Stomach smooth muscle (tissue), 2 donors: ENCODE data around the gene BARHL1.
A peak's percentile ranks its signal among the peaks of the same experiment; 100 is the strongest.

Source experiments
- H3K27ac ChIP-seq: one replicate; pipeline ENCODE4 v1.7.0; 2013; ENCODE audit warnings: mild to moderate bottlenecking, low read length, inconsistent platforms
- H3K27me3 ChIP-seq, 2 donors: one replicate each; pipeline ENCODE4 v1.7.0; 2013; ENCODE audit warnings: low read length in 2 of 2; ENCODE audit not compliant: insufficient read depth in 2 of 2, control insufficient read depth in 1 of 2
- H3K36me3 ChIP-seq, 2 donors: one replicate each; pipeline ENCODE4 v1.7.0; 2013; ENCODE audit warnings: low read length in 2 of 2; ENCODE audit not compliant: control insufficient read depth in 2 of 2, insufficient read depth in 2 of 2
- H3K4me1 ChIP-seq: one replicate; pipeline ENCODE4 v1.7.0; 2013; ENCODE audit warnings: low read length; ENCODE audit not compliant: control insufficient read depth, insufficient read depth
- H3K4me3 ChIP-seq, 2 donors: one replicate each; pipeline ENCODE4 v1.7.0; 2013; ENCODE audit warnings: low read length in 2 of 2
- H3K9ac ChIP-seq, 2 donors: one replicate each; pipeline ENCODE4 v1.7.0; 2013; ENCODE audit warnings: low read length in 2 of 2, mild to moderate bottlenecking in 1 of 2
- H3K9me3 ChIP-seq, 2 donors: one replicate each; pipeline ENCODE4 v1.7.0; 2013; ENCODE audit warnings: low read length in 2 of 2; ENCODE audit not compliant: control insufficient read depth in 2 of 2
- donor health status: healthy.
- donor health status: Pancreatic carcinoma.

The BARHL1 gene

DNA sequence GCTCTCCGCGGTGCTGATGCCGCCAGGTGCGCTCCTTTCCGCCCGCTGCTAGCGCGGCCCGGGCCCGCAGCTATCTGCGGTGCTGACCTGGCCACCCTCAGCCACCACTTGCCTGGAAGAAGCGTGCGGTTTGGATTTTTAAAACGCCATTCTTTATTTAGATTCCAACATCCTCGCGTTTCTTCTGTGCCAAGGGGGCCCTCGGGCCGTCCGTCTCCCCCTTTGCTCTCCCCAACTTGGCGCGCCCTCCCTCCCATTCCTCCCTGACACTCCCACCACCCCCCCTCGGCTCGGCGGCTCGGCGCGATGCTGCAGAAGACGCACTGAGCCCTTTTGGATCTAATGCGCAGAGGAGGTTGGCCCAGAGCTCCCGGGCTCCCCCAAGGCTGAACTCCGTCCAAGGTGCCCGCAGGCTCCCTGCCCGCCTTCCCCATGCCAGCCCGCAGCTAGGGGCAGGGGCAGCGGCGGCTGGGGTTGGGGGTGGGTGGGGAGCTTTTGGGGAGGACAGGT lies at the start of gene BARHL1:
Gene BARHL1 (plus strand): TSS at position 331 of the 510 bp plus-strand sequence. CDS start 192 bp downstream, outside the sequence.
- Histone ChIP-seq H3K27ac (no peak within 1 kb of the TSS), H3K36me3 (no peaks in the 10 kb centered on the region), H3K9me3 (no peaks in the 10 kb centered on the region), H3K4me3 (peak within 1 kb of the TSS; percentile 51 to 66), H3K9ac (no peak within 1 kb of the TSS), H3K4me1 (peaks cover 8% of the 10 kb centered on the region), H3K27me3 (peaks cover 78 to 95% of the 10 kb centered on the region in 2 donors)

DNA sequence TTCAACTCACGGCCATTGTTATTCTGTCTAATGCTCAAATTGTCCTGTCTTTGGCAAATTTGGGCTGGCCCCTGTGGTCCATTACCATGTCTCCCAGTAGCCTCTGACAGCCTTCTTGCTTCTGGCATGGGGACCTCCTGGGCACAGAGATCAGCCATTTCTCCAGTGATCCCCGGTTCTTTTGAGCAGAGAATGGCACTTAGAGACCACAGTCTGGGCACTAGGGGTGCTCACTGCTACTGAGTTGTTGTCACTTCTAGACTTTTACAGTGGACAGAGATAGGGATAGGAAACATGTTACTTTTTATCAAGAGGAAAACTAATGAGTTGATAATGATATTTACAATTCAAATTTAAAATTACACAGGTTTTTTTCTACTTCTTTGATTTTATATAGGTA lies 47.6 kb upstream of the BARHL1 start:
- Histone ChIP-seq H3K27me3 (peaks cover 2 to 4% of the 10 kb centered on the region in 2 donors), H3K4me1 (no peaks in the 10 kb centered on the region), H3K27ac (no peak overlapping the region), H3K9ac (no peak overlapping the region), H3K4me3 (no peak overlapping the region), H3K36me3 (no peaks in the 10 kb centered on the region), H3K9me3 (peaks cover 0 to 5% of the 10 kb centered on the region in 2 donors)

DNA sequence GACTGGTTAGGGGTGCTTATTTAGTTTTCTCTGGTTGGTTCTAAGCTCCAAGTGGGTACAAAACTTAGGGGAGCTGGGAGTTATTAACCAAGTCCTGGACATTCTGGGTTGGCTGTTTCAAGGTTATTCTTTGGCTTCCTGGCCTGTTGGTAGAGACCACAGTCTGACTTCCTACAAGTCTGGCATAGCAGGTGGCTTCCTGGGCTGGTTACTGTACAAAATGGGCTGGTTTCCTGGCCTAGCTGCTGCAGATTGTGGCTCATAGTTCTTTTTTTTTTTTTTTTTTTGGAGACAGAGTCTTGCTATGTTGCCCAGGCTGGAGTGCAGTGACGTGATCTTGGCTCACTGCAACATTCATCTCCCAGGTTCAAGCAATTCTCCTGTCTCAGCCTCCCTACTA lies 46.3 kb upstream of the BARHL1 start:
- peaks cover 2 to 4% of the 10 kb centered on the region in 2 donors for H3K27me3 ChIP-seq
- peaks cover 0 to 5% of the 10 kb centered on the region in 2 donors for H3K9me3 ChIP-seq
- no peak overlapping the region for H3K9ac ChIP-seq
- H3K27ac ChIP-seq, result no peak overlapping the region
- no peak overlapping the region for H3K4me3 ChIP-seq
- no peaks in the 10 kb centered on the region for H3K36me3 ChIP-seq
- H3K4me1 ChIP-seq, result no peaks in the 10 kb centered on the region

DNA sequence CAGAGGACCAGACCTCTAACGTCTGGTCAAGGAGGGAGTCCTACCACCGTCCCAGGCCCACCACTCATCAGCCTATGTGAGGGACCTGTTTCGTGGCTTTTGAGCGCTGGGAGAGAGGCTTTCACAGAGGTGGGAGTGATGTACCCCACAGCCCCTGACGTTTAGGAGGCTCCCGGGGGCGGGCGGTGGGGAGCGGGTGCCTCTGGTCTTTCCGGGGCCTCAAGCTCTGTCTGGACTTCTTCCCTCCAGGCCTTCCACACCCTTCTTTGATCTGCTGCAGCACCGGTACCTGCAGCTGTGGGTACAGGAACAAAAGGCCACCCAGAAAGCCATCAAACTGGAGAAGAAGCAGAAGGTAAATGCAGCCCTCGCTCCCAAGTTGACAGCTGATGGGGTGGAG lies 45.1 kb upstream of the BARHL1 start:
- Histone ChIP-seq H3K9ac (no peak overlapping the region), H3K27me3 (peaks cover 4% of the 10 kb centered on the region in 2 donors), H3K27ac (no peak overlapping the region), H3K36me3 (no peaks in the 10 kb centered on the region), H3K9me3 (peaks cover 0 to 5% of the 10 kb centered on the region in 2 donors), H3K4me3 (no peak overlapping the region), H3K4me1 (no peaks in the 10 kb centered on the region)

DNA sequence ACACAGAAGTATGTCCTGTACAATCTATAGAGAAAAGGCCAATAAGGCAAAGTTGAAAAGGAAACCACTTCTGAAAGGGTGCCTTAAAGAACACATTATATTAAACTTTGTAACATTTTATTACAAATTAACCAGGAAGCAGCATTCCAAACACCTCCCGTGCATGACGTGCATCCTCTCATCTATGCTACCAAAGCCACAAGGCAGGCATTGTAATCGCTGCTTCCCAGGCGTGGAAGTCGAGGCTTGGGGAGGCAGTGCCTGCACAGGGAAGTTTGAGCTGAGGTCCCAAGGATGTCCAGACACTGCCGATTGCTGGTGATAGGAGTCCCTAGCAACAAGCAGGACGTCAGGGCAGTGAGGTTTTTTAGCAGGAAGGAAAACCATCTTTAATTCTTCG lies 44.3 kb upstream of the BARHL1 start:
- Histone ChIP-seq H3K27ac (no peak overlapping the region), H3K9ac (no peak overlapping the region), H3K27me3 (peaks cover 3 to 4% of the 10 kb centered on the region in 2 donors), H3K4me3 (no peak overlapping the region), H3K9me3 (peaks cover 0 to 5% of the 10 kb centered on the region in 2 donors), H3K4me1 (no peaks in the 10 kb centered on the region), H3K36me3 (no peaks in the 10 kb centered on the region)

DNA sequence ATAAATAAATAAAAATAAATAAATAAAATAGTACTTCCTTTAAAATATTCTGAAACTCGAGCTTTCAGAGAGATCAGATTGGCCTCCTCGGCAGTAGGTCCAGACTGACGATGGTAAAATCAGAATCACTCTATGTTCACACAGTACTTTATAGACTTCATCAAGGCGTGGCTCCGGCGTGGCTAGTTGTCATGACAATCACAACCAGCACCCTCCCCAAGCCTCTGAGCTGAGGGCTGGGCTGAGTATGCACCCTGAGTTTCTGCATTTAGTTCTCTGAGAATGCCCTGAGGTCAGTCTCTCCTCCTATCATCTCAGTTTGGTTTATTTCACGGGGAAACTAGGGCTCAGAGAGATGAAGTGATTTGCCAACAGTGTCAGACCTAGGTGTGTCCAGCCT lies 43.3 kb upstream of the BARHL1 start:
- Histone ChIP-seq H3K27me3 (peaks cover 4 to 5% of the 10 kb centered on the region in 2 donors), H3K4me3 (no peak overlapping the region)

DNA sequence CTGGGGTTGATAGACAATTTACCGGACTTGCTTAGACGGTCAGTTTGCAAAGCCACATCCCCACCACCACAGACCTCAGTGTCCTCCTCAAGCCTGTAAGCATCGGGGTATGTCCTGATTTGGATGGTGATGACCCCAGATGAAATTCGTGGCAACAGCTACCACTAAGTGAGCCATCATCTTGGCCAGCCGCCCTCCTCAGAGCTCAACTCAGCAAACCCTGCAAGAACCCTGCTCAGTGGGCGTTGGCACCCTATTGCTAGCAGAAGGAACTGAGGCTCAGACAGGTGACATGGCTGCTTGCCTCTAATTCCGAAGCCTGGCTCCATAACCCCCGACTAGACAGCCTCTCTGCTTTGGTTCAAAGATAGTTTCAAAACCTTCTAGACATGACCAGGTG lies 41.4 kb upstream of the BARHL1 start:
- Histone ChIP-seq H3K9me3 (no peaks in the 10 kb centered on the region), H3K27me3 (peaks cover 4 to 11% of the 10 kb centered on the region in 2 donors), H3K4me1 (peaks cover 7% of the 10 kb centered on the region), H3K9ac (no peak overlapping the region), H3K4me3 (no peak overlapping the region), H3K27ac (no peak overlapping the region), H3K36me3 (no peaks in the 10 kb centered on the region)

More for the DNA sequence above, 43.3 kb upstream of the BARHL1 start:
- Histone ChIP-seq H3K4me1 (no peaks in the 10 kb centered on the region), H3K9me3 (peaks cover 0 to 5% of the 10 kb centered on the region in 2 donors), H3K9ac (no peak overlapping the region), H3K27ac (no peak overlapping the region), H3K36me3 (no peaks in the 10 kb centered on the region)

DNA sequence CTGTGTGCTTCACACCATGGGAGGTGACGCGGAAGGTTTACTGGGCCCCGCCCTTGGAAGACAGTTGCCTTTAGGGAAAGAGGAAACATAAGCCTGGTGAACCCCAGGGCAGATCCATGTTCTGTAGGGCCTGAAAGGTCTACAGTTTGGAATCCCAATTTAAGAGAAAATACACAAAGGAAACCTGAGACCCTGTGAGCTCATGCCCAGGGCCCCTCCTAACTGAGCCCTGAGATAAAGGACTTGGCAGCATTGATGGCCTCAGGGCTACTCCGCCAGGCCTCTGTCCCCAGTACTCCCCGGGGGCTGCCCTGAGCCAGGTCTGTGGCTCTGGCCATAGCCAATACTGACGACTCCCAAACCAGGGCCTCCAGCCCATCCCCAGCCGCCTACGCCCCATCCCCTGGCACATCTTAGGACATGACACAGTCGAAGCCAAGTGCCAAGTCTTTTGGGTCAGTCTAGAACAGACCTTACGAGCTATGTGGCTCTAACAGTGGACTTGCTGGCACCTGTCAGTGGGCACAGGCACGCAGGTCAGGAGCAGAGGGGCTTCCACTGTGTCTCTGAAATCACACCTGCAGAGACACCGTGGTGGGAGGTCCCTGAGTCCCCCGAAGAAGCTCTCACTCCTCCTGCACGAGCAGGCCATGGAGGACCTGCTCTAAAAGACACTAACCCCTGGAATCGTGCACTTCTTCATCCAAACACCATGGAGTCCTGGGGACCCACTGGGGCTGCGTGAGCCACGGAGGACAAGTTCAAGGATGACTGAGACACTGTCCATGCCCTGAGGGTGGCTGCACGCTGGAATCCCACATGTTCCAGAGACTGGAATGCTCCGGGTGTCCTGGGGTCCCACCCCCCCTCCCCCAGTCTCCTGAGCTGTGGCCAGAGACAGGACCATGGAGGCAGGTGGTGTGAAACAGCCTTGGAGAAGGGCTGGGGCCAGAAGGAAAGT lies 40.3 kb upstream of the BARHL1 start:
- no peak overlapping the region for H3K9ac ChIP-seq
- H3K27me3 ChIP-seq, result peaks cover 0 to 12% of the 10 kb centered on the region in 2 donors
- H3K4me1 ChIP-seq, result peaks cover 16% of the 10 kb centered on the region

DNA sequence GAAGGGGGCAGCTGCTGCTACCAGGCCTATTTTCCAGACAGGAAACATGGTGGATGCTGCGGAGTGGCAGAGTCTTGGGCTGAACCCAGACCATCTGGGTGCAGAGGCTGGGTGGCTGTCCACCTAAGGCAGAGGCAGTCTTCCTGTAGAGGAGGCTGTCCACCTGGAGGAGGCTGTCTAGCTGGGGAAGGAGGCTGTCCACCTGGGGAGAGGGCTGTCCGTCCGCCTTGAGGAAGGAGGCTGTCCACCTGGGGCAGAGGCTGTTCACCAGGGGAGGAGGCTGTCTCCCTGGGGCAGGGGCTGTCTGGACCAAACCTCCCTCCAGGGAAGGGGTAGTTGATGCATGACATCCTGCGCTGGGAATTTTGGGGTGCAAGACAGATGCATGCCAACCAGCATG lies 39.2 kb upstream of the BARHL1 start:
- Histone ChIP-seq H3K9ac (no peak overlapping the region), H3K9me3 (no peaks in the 10 kb centered on the region), H3K4me1 (peaks cover 16% of the 10 kb centered on the region), H3K27me3 (peaks cover 0 to 13% of the 10 kb centered on the region in 2 donors), H3K36me3 (no peaks in the 10 kb centered on the region), H3K4me3 (no peak overlapping the region), H3K27ac (no peak overlapping the region)

More for the DNA sequence above, 40.3 kb upstream of the BARHL1 start:
- no peak overlapping the region for H3K4me3 ChIP-seq
- no peaks in the 10 kb centered on the region for H3K9me3 ChIP-seq
- no peaks in the 10 kb centered on the region for H3K36me3 ChIP-seq
- H3K27ac ChIP-seq, result no peak overlapping the region

DNA sequence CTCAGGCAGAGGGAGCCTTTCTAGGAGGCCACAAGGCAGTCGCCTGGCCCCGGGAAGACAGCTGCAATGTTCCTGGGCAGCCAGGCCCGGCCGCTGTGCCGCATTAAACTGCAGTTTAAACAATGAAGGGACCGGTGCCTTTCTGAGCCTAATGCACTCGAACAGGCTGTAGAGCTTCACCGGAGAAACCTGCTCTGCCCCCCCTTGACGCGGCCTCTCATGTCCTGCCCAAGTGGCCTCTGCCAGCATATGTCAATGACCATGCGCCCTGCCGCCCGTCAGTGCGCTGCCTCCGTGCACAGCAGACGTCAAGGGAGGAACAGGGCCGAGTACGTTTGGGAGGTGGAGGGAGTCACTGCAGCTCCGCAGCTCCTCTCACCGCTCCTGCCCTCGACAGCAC lies 38.4 kb upstream of the BARHL1 start:
- H3K27me3 ChIP-seq, result peaks cover 0 to 13% of the 10 kb centered on the region in 2 donors
- H3K9me3 ChIP-seq, result no peaks in the 10 kb centered on the region
- H3K4me1 ChIP-seq, result peaks cover 16% of the 10 kb centered on the region
- no peak overlapping the region for H3K4me3 ChIP-seq
- H3K9ac ChIP-seq, result no peak overlapping the region
- no peak overlapping the region for H3K27ac ChIP-seq
- H3K36me3 ChIP-seq, result no peaks in the 10 kb centered on the region

DNA sequence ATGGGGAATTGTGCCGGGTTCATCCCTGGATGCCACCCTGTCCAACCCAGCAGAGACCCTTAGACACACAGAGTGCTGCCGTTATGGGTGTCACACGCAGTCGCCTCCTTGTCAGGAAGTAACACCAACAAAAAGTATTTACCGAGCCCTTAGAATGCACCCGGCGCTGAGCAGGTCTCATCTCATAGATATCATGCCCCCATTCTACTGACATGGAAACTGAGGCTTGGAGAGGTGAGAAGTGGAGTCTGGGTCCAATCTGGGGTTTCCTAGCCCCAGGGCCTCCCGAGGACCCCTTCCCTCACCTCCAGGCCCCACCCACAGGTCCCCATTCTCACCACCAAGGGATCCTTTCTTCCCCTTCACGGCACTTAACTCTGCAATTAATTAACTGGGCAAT lies 36.8 kb upstream of the BARHL1 start:
- no peak overlapping the region for H3K9ac ChIP-seq
- no peak overlapping the region for H3K27ac ChIP-seq
- peak overlapping the region in 1 of 2 donors; percentile 58 for H3K4me3 ChIP-seq
- no peaks in the 10 kb centered on the region for H3K36me3 ChIP-seq
- no peaks in the 10 kb centered on the region for H3K9me3 ChIP-seq
- peaks cover 0 to 13% of the 10 kb centered on the region in 2 donors for H3K27me3 ChIP-seq
- peaks cover 16% of the 10 kb centered on the region for H3K4me1 ChIP-seq
